HL-60 (cell line): ENCODE measurements around the gene PI4KB.

ENCODE experiments used
- GABPA ChIP-seq: IDR thresholded peaks from 2 replicates; pipeline ENCODE4 v1.6.1; 2012; ENCODE audit warnings: low read depth
- TF ChIP-seq, protein P1 (sequence below): IDR thresholded peaks from one replicate; pipeline ENCODE4 v1.5.1; 2011; ENCODE audit warnings: low read length, control low read depth, inconsistent platforms; ENCODE audit not compliant: insufficient read depth

DNA sequence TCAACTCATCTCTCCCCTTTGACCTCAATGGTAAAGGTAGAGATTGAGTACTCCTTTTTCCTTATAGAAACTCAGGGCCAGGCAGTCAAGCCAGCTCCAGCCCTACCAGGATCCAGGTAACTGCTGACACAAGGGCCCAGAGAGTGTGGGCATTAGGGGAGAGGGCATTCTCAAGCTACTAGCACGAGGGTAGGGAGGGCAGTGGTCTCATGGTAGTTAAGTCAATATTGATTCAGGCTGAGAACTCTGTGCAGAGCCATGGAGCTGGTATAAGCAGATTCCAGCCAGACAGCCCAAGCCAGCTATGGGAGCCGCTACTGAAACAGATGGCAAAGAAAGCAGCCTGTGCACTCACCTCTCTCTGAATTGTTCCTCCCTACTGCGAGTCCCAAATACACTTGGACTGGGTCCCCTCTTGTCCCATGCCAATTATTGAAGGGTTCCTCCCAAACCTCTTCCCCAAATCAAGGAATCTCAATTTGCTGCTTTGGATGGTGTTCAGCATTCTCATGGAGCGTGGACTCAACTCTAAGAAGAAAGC, 2.8 kb downstream of the PI4KB start:
- TF ChIP-seq, protein P1, sequence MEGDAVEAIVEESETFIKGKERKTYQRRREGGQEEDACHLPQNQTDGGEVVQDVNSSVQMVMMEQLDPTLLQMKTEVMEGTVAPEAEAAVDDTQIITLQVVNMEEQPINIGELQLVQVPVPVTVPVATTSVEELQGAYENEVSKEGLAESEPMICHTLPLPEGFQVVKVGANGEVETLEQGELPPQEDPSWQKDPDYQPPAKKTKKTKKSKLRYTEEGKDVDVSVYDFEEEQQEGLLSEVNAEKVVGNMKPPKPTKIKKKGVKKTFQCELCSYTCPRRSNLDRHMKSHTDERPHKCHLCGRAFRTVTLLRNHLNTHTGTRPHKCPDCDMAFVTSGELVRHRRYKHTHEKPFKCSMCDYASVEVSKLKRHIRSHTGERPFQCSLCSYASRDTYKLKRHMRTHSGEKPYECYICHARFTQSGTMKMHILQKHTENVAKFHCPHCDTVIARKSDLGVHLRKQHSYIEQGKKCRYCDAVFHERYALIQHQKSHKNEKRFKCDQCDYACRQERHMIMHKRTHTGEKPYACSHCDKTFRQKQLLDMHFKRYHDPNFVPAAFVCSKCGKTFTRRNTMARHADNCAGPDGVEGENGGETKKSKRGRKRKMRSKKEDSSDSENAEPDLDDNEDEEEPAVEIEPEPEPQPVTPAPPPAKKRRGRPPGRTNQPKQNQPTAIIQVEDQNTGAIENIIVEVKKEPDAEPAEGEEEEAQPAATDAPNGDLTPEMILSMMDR = no peak
- TF ChIP-seq GABPA = no peak
